IMR-90 (cell line): Measurements from ENCODE around the gene PPP2R1B. TPM values are rescaled to one million over a fixed set of nuclear protein-coding genes. Genes with fewer than 3 reads are reported as not detected.

ENCODE experiments used
- ATAC-seq: fragments of 200-7000 bp; cut with Tn5 transposase; 2 replicates; pipeline ENCODE4 v1.9.1; 2020; ENCODE audit warnings: low read depth, mild to moderate bottlenecking, moderate library complexity
- BruUV-seq: library from RNA; stranded (reverse); fragments of 400-500 nt; replicated peaks from 2 replicates; lab custom pipeline; 2021; lab: Mats Ljungman, UMichigan
- CTCF ChIA-PET: fragments of 300-600 bp; formaldehyde crosslinking; extraction: SDS; loops from one replicate; lab custom pipeline; 2021; ENCODE audit warnings: antibody characterized with exemption; lab: Yijun Ruan, JAX
- POLR2A ChIA-PET: fragments of 300-600 bp; sonication (Branson Sonifier 250); formaldehyde crosslinking; loops from one replicate; lab custom pipeline; 2022; ENCODE audit warnings: antibody characterized with exemption; ENCODE audit not compliant: unreplicated experiment; lab: Charles Lee
- DNase-seq: peaks from one replicate; pipeline ENCODE4 v3.0.0; 2013
- H2AFZ ChIP-seq: replicated peaks from 2 replicates; pipeline ENCODE3; 2013; ENCODE audit warnings: low read length, mild to moderate bottlenecking; ENCODE audit not compliant: poor library complexity
- H2AK5ac ChIP-seq: 2 replicates; pipeline ENCODE4 v1.6.1; 2013; ENCODE audit warnings: low read depth, low read length, inconsistent platforms
- H2AK9ac ChIP-seq: replicated peaks from 2 replicates; pipeline ENCODE3; 2013; ENCODE audit warnings: mild to moderate bottlenecking, low read depth, low read length, moderate library complexity; ENCODE audit not compliant: poor library complexity
- H2BK120ac ChIP-seq: 2 replicates; pipeline ENCODE4 v1.6.1; 2013; ENCODE audit warnings: low read depth, low read length, inconsistent platforms
- H2BK15ac ChIP-seq: 3 replicates; pipeline ENCODE4 v1.6.1; 2013; ENCODE audit warnings: low read depth, low read length, inconsistent platforms
- H2BK20ac ChIP-seq: 2 replicates; pipeline ENCODE4 v1.6.1; 2013; ENCODE audit warnings: low read depth, mild to moderate bottlenecking, inconsistent platforms, low read length, moderate library complexity
- H2BK5ac ChIP-seq: 2 replicates; pipeline ENCODE4 v1.6.1; 2013; ENCODE audit warnings: mild to moderate bottlenecking, low read depth, low read length, inconsistent platforms; ENCODE audit not compliant: poor library complexity, severe bottlenecking
- H3K14ac ChIP-seq: replicated peaks from 2 replicates; pipeline ENCODE4 v1.6.1; 2013; ENCODE audit warnings: low read depth, low read length, inconsistent platforms
- H3K18ac ChIP-seq: 2 replicates; pipeline ENCODE4 v1.6.1; 2013; ENCODE audit warnings: low read depth, low read length, control low read depth
- H3K23ac ChIP-seq: 2 replicates; pipeline ENCODE4 v1.6.1; 2013; ENCODE audit warnings: low read depth, low read length, inconsistent platforms
- H3K27ac ChIP-seq: 2 replicates; pipeline ENCODE4 v1.5.1; 2013; ENCODE audit warnings: mild to moderate bottlenecking, control low read depth, low read length; ENCODE audit not compliant: insufficient read depth
- H3K27me3 ChIP-seq: 2 replicates; pipeline ENCODE4 v1.6.1; 2013; ENCODE audit warnings: low read length; ENCODE audit not compliant: control insufficient read depth, insufficient read depth
- H3K36me3 ChIP-seq: 2 replicates; pipeline ENCODE4 v1.6.1; 2013; ENCODE audit warnings: low read length, mixed read lengths; ENCODE audit not compliant: control insufficient read depth, insufficient read depth
- H3K4ac ChIP-seq: 2 replicates; pipeline ENCODE4 v1.6.1; 2013; ENCODE audit warnings: low read depth, low read length, inconsistent platforms
- H3K4me1 ChIP-seq: 2 replicates; pipeline ENCODE4 v1.6.1; 2013; ENCODE audit warnings: low read length, mixed read lengths; ENCODE audit not compliant: control insufficient read depth, insufficient read depth
- H3K4me2 ChIP-seq: 2 replicates; pipeline ENCODE4 v1.6.1; 2013; ENCODE audit warnings: low read depth, mild to moderate bottlenecking, control low read depth, low read length, moderate library complexity
- H3K4me3 ChIP-seq: 2 replicates; pipeline ENCODE4 v1.5.1; 2013; ENCODE audit warnings: low read depth, mild to moderate bottlenecking, control low read depth, low read length, moderate library complexity; ENCODE audit not compliant: insufficient read depth
- H3K56ac ChIP-seq: 2 replicates; pipeline ENCODE4 v1.6.1; 2013; ENCODE audit warnings: low read length, inconsistent platforms; ENCODE audit not compliant: insufficient read depth; ENCODE audit errors: extremely low read depth
- H3K79me1 ChIP-seq, 2 experiments: 2 replicates each; pipeline ENCODE4 v1.6.1; 2013; ENCODE audit warnings: low read length in 2 of 2, inconsistent platforms in 1 of 2, low read depth in 1 of 2
- H3K9ac ChIP-seq: 2 replicates; pipeline ENCODE4 v1.6.1; 2013; ENCODE audit warnings: low read depth, low read length, control low read depth
- H3K9me1 ChIP-seq: 2 replicates; pipeline ENCODE4 v1.6.1; 2013; ENCODE audit warnings: low read length, inconsistent platforms; ENCODE audit not compliant: insufficient read depth
- H3K9me3 ChIP-seq: 2 replicates; pipeline ENCODE4 v1.6.1; 2013; ENCODE audit warnings: low read length; ENCODE audit not compliant: control insufficient read depth, insufficient read depth
- H4K20me1 ChIP-seq: 2 replicates; pipeline ENCODE4 v1.6.1; 2013; ENCODE audit warnings: low read length, inconsistent platforms; ENCODE audit not compliant: insufficient read depth
- H4K5ac ChIP-seq: 2 replicates; pipeline ENCODE4 v1.6.1; 2013; ENCODE audit warnings: mild to moderate bottlenecking, low read depth, low read length, control low read depth
- H4K8ac ChIP-seq, 2 experiments: 2 replicates each; pipeline ENCODE4 v1.6.1; 2013; ENCODE audit warnings: low read depth in 2 of 2, low read length in 2 of 2, control low read depth in 1 of 2, inconsistent platforms in 1 of 2
- H4K91ac ChIP-seq: 2 replicates; pipeline ENCODE4 v1.6.1; 2013; ENCODE audit warnings: low read depth, low read length, inconsistent platforms; ENCODE audit not compliant: insufficient read depth
- BHLHE40 ChIP-seq: fragments of 150-350 bp; IDR thresholded peaks from 2 replicates; pipeline ENCODE4 v1.6.1; 2016; ENCODE audit warnings: mild to moderate bottlenecking, low read depth, low read length
- CEBPB ChIP-seq: IDR thresholded peaks from 2 replicates; pipeline ENCODE4 v1.6.1; 2012; ENCODE audit warnings: low read depth, low read length, improper control_type of control experiment
- FOS ChIP-seq: fragments of 150-350 bp; IDR thresholded peaks from 2 replicates; pipeline ENCODE4 v1.6.1; 2016; ENCODE audit warnings: low read depth, low read length
- MAZ ChIP-seq: IDR thresholded peaks from 2 replicates; pipeline ENCODE4 v1.6.1; 2012; ENCODE audit warnings: low read depth, mild to moderate bottlenecking, low read length, improper control_type of control experiment, moderate library complexity, borderline replicate concordance
- RAD21 ChIP-seq: IDR thresholded peaks from 2 replicates; pipeline ENCODE4 v1.6.1; 2012; ENCODE audit warnings: low read length, improper control_type of control experiment
- RCOR1 ChIP-seq: IDR thresholded peaks from 2 replicates; pipeline ENCODE4 v1.6.1; 2012; ENCODE audit warnings: mild to moderate bottlenecking, low read length, improper control_type of control experiment; ENCODE audit not compliant: insufficient replicate concordance
- WGBS, 2 experiments: methylation state at CpG; one replicate each; pipeline versions ENCODE4 v1.1.5 to v1.1.7; 2013; ENCODE audit warnings: missing lambda C conversion rate in 2 of 2; ENCODE audit not compliant: insufficient read length in 1 of 2; ENCODE audit errors: extremely low coverage in 2 of 2; 5-methylcytosine and 5-hydroxymethylcytosine counted together
- dilution Hi-C: fragments of 300-500 bp; cut with HindIII; formaldehyde crosslinking; loops from one replicate; pipeline ENCODE4 v1.14.3; 2018; ENCODE audit warnings: low sequenced_read_pairs; ENCODE audit not compliant: unreplicated experiment
- in situ Hi-C: fragments of 300-500 bp; cut with MboI; formaldehyde crosslinking; loops from 3 replicates; pipeline ENCODE4 v1.14.3; 2019; ENCODE audit warnings: low sequenced_read_pairs, inconsistent platforms, mixed read lengths
- intact Hi-C: fragments of 100-400 bp; cut with micrococcal nuclease; formaldehyde crosslinking; loops from 2 replicates; pipeline ENCODE4 v1.10.0; 2022
- polyA plus RNA-seq, 3 experiments: library from polyadenylated mRNA; depleted of rRNA; stranded (reverse); fragments of >200 nt; gene quantifications; 2 replicates each; pipeline ENCODE4 v1.2.3, GENCODE V29; 2012; ENCODE audit warnings: low replicate concordance in 1 of 3
- total RNA-seq: library from RNA; depleted of rRNA; stranded (reverse); fragments of >200 nt; gene quantifications from 2 replicates; pipeline ENCODE4 v1.2.3, GENCODE V29; 2012
- TF ChIP-seq, protein P1 (sequence below): conservative IDR thresholded peaks from 2 replicates; pipeline ENCODE4 v1.5.1; 2012; ENCODE audit warnings: mild to moderate bottlenecking, low read depth, low read length, improper control_type of control experiment
- TF ChIP-seq, protein P2 (sequence below): fragments of 150-350 bp; IDR thresholded peaks from 2 replicates; pipeline ENCODE4 v1.6.1; 2017; ENCODE audit warnings: mild to moderate bottlenecking, antibody characterized with exemption, low read length, low read depth
- TF ChIP-seq, protein P3 (sequence below): fragments of 150-350 bp; IDR thresholded peaks from 2 replicates; pipeline ENCODE4 v1.6.1; 2016; ENCODE audit warnings: low read depth, mild to moderate bottlenecking, low read length, moderate library complexity, borderline replicate concordance

PPP2R1B gene
- total and polyA plus RNA-seq, 2 of the 4 experiments (the other 2 are of a cell fraction): 23.0 to 62.9 TPM

DNA sequence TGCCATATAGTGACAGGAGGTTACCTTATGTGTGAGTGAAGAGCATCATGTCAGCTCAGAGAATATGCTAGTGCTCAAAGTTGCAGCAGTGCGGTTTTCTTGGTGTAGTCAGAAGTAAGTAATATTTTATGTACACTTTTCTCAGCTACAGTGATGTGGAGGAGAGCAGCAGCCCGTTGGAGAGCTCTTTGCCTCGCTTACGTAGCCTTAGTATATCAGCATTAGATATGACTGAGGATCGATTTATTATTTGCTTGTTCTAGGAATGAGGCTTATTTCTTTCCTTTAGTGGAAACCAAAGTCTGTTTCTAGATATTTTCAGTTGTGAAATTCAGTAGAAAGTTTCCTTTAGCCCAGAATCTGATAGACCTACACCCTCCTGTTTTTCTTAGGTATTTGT, 63.6 kb downstream of the PPP2R1B start:
- in situ Hi-C loops: no loop called here
- intact Hi-C loops: no loop called here
- 100% methylated on average over 1 of the region's 5 CpGs; no CpG with 5 or more reads in 1 of the 2 experiments for WGBS, 2 experiments
- H3K4ac ChIP-seq: no peak overlapping the region
- TF ChIP-seq, protein P1, sequence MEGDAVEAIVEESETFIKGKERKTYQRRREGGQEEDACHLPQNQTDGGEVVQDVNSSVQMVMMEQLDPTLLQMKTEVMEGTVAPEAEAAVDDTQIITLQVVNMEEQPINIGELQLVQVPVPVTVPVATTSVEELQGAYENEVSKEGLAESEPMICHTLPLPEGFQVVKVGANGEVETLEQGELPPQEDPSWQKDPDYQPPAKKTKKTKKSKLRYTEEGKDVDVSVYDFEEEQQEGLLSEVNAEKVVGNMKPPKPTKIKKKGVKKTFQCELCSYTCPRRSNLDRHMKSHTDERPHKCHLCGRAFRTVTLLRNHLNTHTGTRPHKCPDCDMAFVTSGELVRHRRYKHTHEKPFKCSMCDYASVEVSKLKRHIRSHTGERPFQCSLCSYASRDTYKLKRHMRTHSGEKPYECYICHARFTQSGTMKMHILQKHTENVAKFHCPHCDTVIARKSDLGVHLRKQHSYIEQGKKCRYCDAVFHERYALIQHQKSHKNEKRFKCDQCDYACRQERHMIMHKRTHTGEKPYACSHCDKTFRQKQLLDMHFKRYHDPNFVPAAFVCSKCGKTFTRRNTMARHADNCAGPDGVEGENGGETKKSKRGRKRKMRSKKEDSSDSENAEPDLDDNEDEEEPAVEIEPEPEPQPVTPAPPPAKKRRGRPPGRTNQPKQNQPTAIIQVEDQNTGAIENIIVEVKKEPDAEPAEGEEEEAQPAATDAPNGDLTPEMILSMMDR: no peak
- TF ChIP-seq, protein P2, sequence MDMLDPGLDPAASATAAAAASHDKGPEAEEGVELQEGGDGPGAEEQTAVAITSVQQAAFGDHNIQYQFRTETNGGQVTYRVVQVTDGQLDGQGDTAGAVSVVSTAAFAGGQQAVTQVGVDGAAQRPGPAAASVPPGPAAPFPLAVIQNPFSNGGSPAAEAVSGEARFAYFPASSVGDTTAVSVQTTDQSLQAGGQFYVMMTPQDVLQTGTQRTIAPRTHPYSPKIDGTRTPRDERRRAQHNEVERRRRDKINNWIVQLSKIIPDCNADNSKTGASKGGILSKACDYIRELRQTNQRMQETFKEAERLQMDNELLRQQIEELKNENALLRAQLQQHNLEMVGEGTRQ: no peak
- TF ChIP-seq CEBPB (no peak), RAD21 (no peak), BHLHE40 (no peak), MAZ (no peak), RCOR1 (no peak), FOS (no peak)
- TF ChIP-seq, protein P3, sequence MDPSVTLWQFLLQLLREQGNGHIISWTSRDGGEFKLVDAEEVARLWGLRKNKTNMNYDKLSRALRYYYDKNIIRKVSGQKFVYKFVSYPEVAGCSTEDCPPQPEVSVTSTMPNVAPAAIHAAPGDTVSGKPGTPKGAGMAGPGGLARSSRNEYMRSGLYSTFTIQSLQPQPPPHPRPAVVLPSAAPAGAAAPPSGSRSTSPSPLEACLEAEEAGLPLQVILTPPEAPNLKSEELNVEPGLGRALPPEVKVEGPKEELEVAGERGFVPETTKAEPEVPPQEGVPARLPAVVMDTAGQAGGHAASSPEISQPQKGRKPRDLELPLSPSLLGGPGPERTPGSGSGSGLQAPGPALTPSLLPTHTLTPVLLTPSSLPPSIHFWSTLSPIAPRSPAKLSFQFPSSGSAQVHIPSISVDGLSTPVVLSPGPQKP: no peak
- H2BK120ac ChIP-seq: no peak overlapping the region
- H2BK20ac ChIP-seq: no peak overlapping the region
- H3K9me1 ChIP-seq: peaks cover 13% of the 10 kb centered on the region
- H3K27ac ChIP-seq: no peak overlapping the region
- DNase-seq (no peak), ATAC-seq (no peak)
- H3K27me3 ChIP-seq: no peaks in the 10 kb centered on the region
- no peak overlapping the region for H3K4me3 ChIP-seq
- no peaks in the 10 kb centered on the region for H4K20me1 ChIP-seq
- H2BK15ac ChIP-seq: no peak overlapping the region
- H2AK5ac ChIP-seq: no peak overlapping the region
- ChIA-PET CTCF (no interaction called here), POLR2A (no interaction called here)
- BruUV-seq: no TSS peak
- no peak overlapping the region for H3K56ac ChIP-seq
- no peak overlapping the region for H3K23ac ChIP-seq
- H3K14ac ChIP-seq: no peak overlapping the region
- no peak overlapping the region for H4K91ac ChIP-seq
- H2BK5ac ChIP-seq: no peak overlapping the region
- no peaks in the 10 kb centered on the region for H3K9me3 ChIP-seq
- no peak overlapping the region for H2AK9ac ChIP-seq
- H4K8ac ChIP-seq: no peak overlapping the region
- no peak overlapping the region for H3K9ac ChIP-seq
- no peak overlapping the region for H4K5ac ChIP-seq
- peaks cover 24 to 38% of the 10 kb centered on the region in 2 experiments for H3K79me1 ChIP-seq
- no peak overlapping the region for H3K4me2 ChIP-seq
- H3K4me1 ChIP-seq: peaks cover 8% of the 10 kb centered on the region
- dilution Hi-C loops: no loop called here
- H2AFZ ChIP-seq: no peak overlapping the region
- H3K36me3 ChIP-seq: peaks cover 23% of the 10 kb centered on the region
- H3K18ac ChIP-seq: no peak overlapping the region
